ENCODE results near the gene PLXNA3.
"Not testable (repeated sequence)": the region's sequence is repeated elsewhere in the genome, so short reads cannot be mapped to it uniquely, and the experiment has no call there.

PLXNA3 gene

GRCh38 chrX:154481911-154482601, 24.0 kb downstream of the PLXNA3 start:
- DNase-seq, result no peak

- no peak for DNase-seq
Measured at GRCh38 chrX:154482786-154483185, 24.7 kb downstream of the PLXNA3 start.

GRCh38 chrX:154483325-154483724, 25.2 kb downstream of the PLXNA3 start:
- DNase-seq, result no peak

- no peak for DNase-seq
Measured at GRCh38 chrX:154484255-154485149, 26.4 kb downstream of the PLXNA3 start.

GRCh38 chrX:154485150-154486051, 27.3 kb downstream of the PLXNA3 start:
- no peak for DNase-seq

- no peak for DNase-seq
Measured at GRCh38 chrX:154486052-154486395, 27.9 kb downstream of the PLXNA3 start.

GRCh38 chrX:154486396-154487207, 28.5 kb downstream of the PLXNA3 start, which contains the start of gene UBL4A:
Gene UBL4A, minus strand, starts transcription at chrX:154486615. Its CDS starts 31 bp downstream, at chrX:154486584.
- peak in 1 of 2 experiments; percentile 26 for DNase-seq

- no peak for DNase-seq
Measured at GRCh38 chrX:154487518-154488290, 29.6 kb downstream of the PLXNA3 start.

GRCh38 chrX:154488336-154489075, 30.4 kb downstream of the PLXNA3 start:
- no peak for DNase-seq

- DNase-seq, result no peak
Measured at GRCh38 chrX:154489182-154489581, 31.1 kb downstream of the PLXNA3 start.

- no peak for DNase-seq
Measured at GRCh38 chrX:154490021-154490413, 31.9 kb downstream of the PLXNA3 start.

GRCh38 chrX:154490414-154491083, 32.5 kb downstream of the PLXNA3 start, which contains the start of gene SLC10A3:
Gene SLC10A3, minus strand, starts transcription at chrX:154490629. Its CDS starts 1,689 bp downstream, at chrX:154488940.
- DNase-seq, result peak; percentile 76 to 80

- no peak for DNase-seq
Measured at GRCh38 chrX:154494715-154495114, 36.6 kb downstream of the PLXNA3 start.

GRCh38 chrX:154495472-154495922, 37.4 kb downstream of the PLXNA3 start:
- DNase-seq, result no peak

GRCh38 chrX:154496591-154497137, 38.6 kb downstream of the PLXNA3 start:
- not testable (repeated sequence) for DNase-seq

GRCh38 chrX:154501423-154501822, 43.3 kb downstream of the PLXNA3 start:
- DNase-seq, result not testable (repeated sequence)

- DNase-seq, result no peak
Measured at GRCh38 chrX:154502098-154502497, 44.0 kb downstream of the PLXNA3 start.

GRCh38 chrX:154502989-154503388, 44.9 kb downstream of the PLXNA3 start:
- no peak for DNase-seq

- DNase-seq, result no peak
Measured at GRCh38 chrX:154505734-154506133, 47.7 kb downstream of the PLXNA3 start.
